Skeletal muscle tissue (tissue), 4 donors: ENCODE results near the gene ELOVL5. TPM values are rescaled to one million over a fixed set of nuclear protein-coding genes. Genes with fewer than 3 reads are reported as not detected.
"Not testable (repeated sequence)": the region's sequence is repeated elsewhere in the genome, so short reads cannot be mapped to it uniquely, and the experiment has no call there.

Experiments used
- H3K27ac ChIP-seq: one replicate; pipeline ENCODE4 v1.7.0; 2013; ENCODE audit warnings: mild to moderate bottlenecking, low read depth, low read length, inconsistent platforms
- H3K27me3 ChIP-seq, 3 donors: one replicate each; pipeline ENCODE4 v1.7.0; 2013; ENCODE audit warnings: low read length in 3 of 3; ENCODE audit not compliant: control insufficient read depth in 3 of 3, insufficient read depth in 3 of 3
- H3K36me3 ChIP-seq, 3 donors: one replicate each; pipeline ENCODE4 v1.7.0; 2013; ENCODE audit warnings: low read length in 3 of 3; ENCODE audit not compliant: control insufficient read depth in 3 of 3, insufficient read depth in 3 of 3
- H3K4me1 ChIP-seq, 3 donors: one replicate each; pipeline ENCODE4 v1.7.0; 2013; ENCODE audit warnings: low read length in 3 of 3, mild to moderate bottlenecking in 3 of 3; ENCODE audit not compliant: control insufficient read depth in 3 of 3, insufficient read depth in 3 of 3
- H3K4me3 ChIP-seq, 3 donors: one replicate each; pipeline ENCODE4 v1.7.0; 2013; ENCODE audit warnings: low read length in 3 of 3
- H3K9ac ChIP-seq, 3 donors: one replicate each; pipeline ENCODE4 v1.7.0; 2013; ENCODE audit warnings: low read length in 3 of 3, mild to moderate bottlenecking in 3 of 3, moderate library complexity in 2 of 3, low read depth in 1 of 3
- H3K9me3 ChIP-seq, 3 donors: one replicate each; pipeline ENCODE4 v1.7.0; 2013; ENCODE audit warnings: low read length in 3 of 3; ENCODE audit not compliant: control insufficient read depth in 3 of 3
- total RNA-seq: library from RNA; depleted of rRNA; stranded (reverse); fragments of >200 nt; gene quantifications from one replicate; pipeline ENCODE4 v1.2.3, GENCODE V29; 2014
- donor health status: Osteomylitis.

Gene ELOVL5
- total RNA-seq, 1 donor from 2014 or later: 30.3 TPM

DNA sequence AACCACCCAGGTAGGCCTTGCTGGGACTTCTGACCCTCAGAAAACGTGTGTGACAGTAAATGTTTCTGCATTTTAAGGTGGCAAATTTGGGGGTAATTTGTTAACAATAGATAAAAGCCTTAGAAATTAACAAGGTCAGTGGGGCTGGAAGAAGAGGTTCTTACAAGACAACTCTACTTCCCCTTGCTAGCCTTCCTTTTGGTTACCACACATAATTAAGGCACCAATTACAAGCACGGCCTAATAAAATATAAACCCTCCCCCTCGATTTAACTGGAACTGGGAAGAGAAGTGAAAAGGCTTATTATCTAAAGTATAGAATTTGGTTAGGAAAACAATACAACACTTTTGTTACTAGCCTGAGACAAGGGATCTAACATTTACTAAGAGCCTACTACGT is 38.8 kb downstream of the ELOVL5 start:
- Histone ChIP-seq H3K4me1 (peaks cover 2 to 8% (median 4%) of the 10 kb centered on the region in 3 donors), H3K9ac (no peak overlapping the region)

GRCh38 chr6:53309059-53309900 is 39.5 kb downstream of the ELOVL5 start:
- no peaks in the 10 kb centered on the region for H3K27me3 ChIP-seq
- H3K36me3 ChIP-seq: no peaks in the 10 kb centered on the region
- no peaks in the 10 kb centered on the region for H3K9me3 ChIP-seq
- H3K9ac ChIP-seq: no peak overlapping the region
- H3K4me3 ChIP-seq: no peak overlapping the region
- H3K4me1 ChIP-seq: peaks cover 2 to 8% (median 4%) of the 10 kb centered on the region in 3 donors
- no peak overlapping the region for H3K27ac ChIP-seq

More for the DNA sequence above, 38.8 kb downstream of the ELOVL5 start:
- H3K9me3 ChIP-seq: no peaks in the 10 kb centered on the region
- no peak overlapping the region for H3K4me3 ChIP-seq
- H3K36me3 ChIP-seq: no peaks in the 10 kb centered on the region
- no peak overlapping the region for H3K27ac ChIP-seq
- H3K27me3 ChIP-seq: no peaks in the 10 kb centered on the region

GRCh38 chr6:53306819-53307347 is 41.9 kb downstream of the ELOVL5 start:
- Histone ChIP-seq H3K9ac (no peak overlapping the region), H3K4me1 (peaks cover 3 to 17% (median 7%) of the 10 kb centered on the region in 3 donors), H3K9me3 (no peaks in the 10 kb centered on the region), H3K36me3 (no peaks in the 10 kb centered on the region), H3K4me3 (no peak overlapping the region), H3K27ac (no peak overlapping the region), H3K27me3 (no peaks in the 10 kb centered on the region)

DNA sequence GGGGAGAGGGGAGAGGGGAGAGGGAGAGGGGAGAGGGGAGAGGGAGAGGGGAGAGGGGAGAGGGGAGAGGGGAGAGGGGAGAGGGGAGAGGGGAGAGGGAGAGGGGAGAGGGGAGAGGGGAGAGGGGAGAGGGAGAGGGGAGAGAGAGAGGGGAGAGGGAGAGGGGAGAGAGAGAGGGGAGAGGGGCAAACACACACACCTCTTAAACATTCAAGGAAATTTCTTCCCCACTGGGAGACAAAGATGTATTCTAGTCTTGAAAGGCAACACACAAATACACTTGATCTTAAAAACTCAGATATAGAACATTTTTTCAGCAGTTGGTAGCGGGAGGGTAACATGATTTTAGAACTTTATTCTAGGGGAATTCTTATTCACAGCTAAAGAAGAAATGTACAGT is 42.5 kb downstream of the ELOVL5 start:
- H3K4me3 ChIP-seq, H3K27ac ChIP-seq, H3K9me3 ChIP-seq, H3K27me3 ChIP-seq, H3K36me3 ChIP-seq, H3K9ac ChIP-seq: not testable (repeated sequence)
- peaks cover 5 to 18% (median 7%) of the 10 kb centered on the region in 3 donors for H3K4me1 ChIP-seq

GRCh38 chr6:53305506-53306005 is 43.2 kb downstream of the ELOVL5 start:
- H3K27ac ChIP-seq, H3K9me3 ChIP-seq, H3K4me3 ChIP-seq, H3K9ac ChIP-seq, H3K36me3 ChIP-seq, H3K27me3 ChIP-seq: not testable (repeated sequence)
- H3K4me1 ChIP-seq: peaks cover 12 to 25% (median 13%) of the 10 kb centered on the region in 3 donors

- H3K27ac ChIP-seq, H3K36me3 ChIP-seq, H3K9ac ChIP-seq, H3K27me3 ChIP-seq, H3K4me3 ChIP-seq, H3K9me3 ChIP-seq: not testable (repeated sequence)
- H3K4me1 ChIP-seq: peaks cover 16 to 30% (median 18%) of the 10 kb centered on the region in 3 donors
Measured at GRCh38 chr6:53304953-53305352, 43.8 kb downstream of the ELOVL5 start.

- Histone ChIP-seq H3K4me3 (no peak overlapping the region), H3K9ac (no peak overlapping the region), H3K27ac (no peak overlapping the region), H3K9me3 (no peaks in the 10 kb centered on the region), H3K4me1 (peaks cover 17 to 23% (median 18%) of the 10 kb centered on the region in 3 donors), H3K36me3 (no peaks in the 10 kb centered on the region), H3K27me3 (no peaks in the 10 kb centered on the region)
Measured at GRCh38 chr6:53302678-53303360, 45.9 kb downstream of the ELOVL5 start.

- no peaks in the 10 kb centered on the region for H3K27me3 ChIP-seq
- no peaks in the 10 kb centered on the region for H3K36me3 ChIP-seq
- peak overlapping the region; percentile 68 for H3K27ac ChIP-seq
- H3K9ac ChIP-seq: no peak overlapping the region
- H3K9me3 ChIP-seq: no peaks in the 10 kb centered on the region
- H3K4me3 ChIP-seq: no peak overlapping the region
- peaks cover 17 to 23% (median 18%) of the 10 kb centered on the region in 3 donors for H3K4me1 ChIP-seq
Measured at GRCh38 chr6:53301801-53302537, 46.8 kb downstream of the ELOVL5 start.

GRCh38 chr6:53300656-53301551 is 47.8 kb downstream of the ELOVL5 start:
- no peaks in the 10 kb centered on the region for H3K36me3 ChIP-seq
- peaks cover 17 to 24% (median 18%) of the 10 kb centered on the region in 3 donors for H3K4me1 ChIP-seq
- no peaks in the 10 kb centered on the region for H3K27me3 ChIP-seq
- H3K9me3 ChIP-seq: no peaks in the 10 kb centered on the region
- H3K9ac ChIP-seq: peak overlapping the region in 1 of 3 donors; percentile 2
- H3K4me3 ChIP-seq: peak overlapping the region in 1 of 3 donors; percentile 35
- peak overlapping the region; percentile 68 for H3K27ac ChIP-seq
